Large intestine (tissue), 3 donors: ENCODE data around the gene CACNA1G. TPM values are rescaled to one million over a fixed set of nuclear protein-coding genes. Genes with fewer than 3 reads are reported as not detected.

Source experiments
- DNase-seq, 2 donors: peaks; one replicate each; pipeline versions ENCODE4 v3.0.0 to v3.0.0-alpha.2; 2013
- H3K27ac ChIP-seq: one replicate; pipeline ENCODE4 v1.5.1; 2013; ENCODE audit warnings: low read length
- H3K27me3 ChIP-seq: 2 replicates; pipeline ENCODE4 v1.6.1; 2013; ENCODE audit warnings: low read length; ENCODE audit not compliant: control insufficient read depth, insufficient read depth
- H3K36me3 ChIP-seq: 2 replicates; pipeline ENCODE4 v1.6.1; 2013; ENCODE audit warnings: low read length; ENCODE audit not compliant: control insufficient read depth, insufficient read depth
- H3K4me1 ChIP-seq: one replicate; pipeline ENCODE4 v1.6.1; 2013; ENCODE audit warnings: low read length; ENCODE audit not compliant: control insufficient read depth, insufficient read depth
- H3K4me3 ChIP-seq: one replicate; pipeline ENCODE4 v1.5.1; 2013; ENCODE audit warnings: low read length
- H3K9me3 ChIP-seq: one replicate; pipeline ENCODE4 v1.6.1; 2013; ENCODE audit warnings: mild to moderate bottlenecking, low read depth, low read length, moderate library complexity; ENCODE audit not compliant: control insufficient read depth
- WGBS: methylation state at CpG from one replicate; pipeline ENCODE4 v1.1.5; 2013; ENCODE audit warnings: low lambda C conversion rate; ENCODE audit not compliant: insufficient coverage; 5-methylcytosine and 5-hydroxymethylcytosine counted together
- polyA plus RNA-seq: library from polyadenylated mRNA; unstranded; fragments of 120-200 nt; gene quantifications from one replicate; pipeline ENCODE4 v1.2.1, GENCODE V29; 2013

The CACNA1G gene
- polyA plus RNA-seq, 1 donor, result 1.7 TPM

GRCh38 chr17:50611634-50612033, 51.1 kb downstream of the CACNA1G start:
- H3K9me3 ChIP-seq, result no peaks in the 10 kb centered on the region
- H3K4me1 ChIP-seq, result no peaks in the 10 kb centered on the region
- peaks cover 3% of the 10 kb centered on the region for H3K36me3 ChIP-seq
- H3K27me3 ChIP-seq, result no peaks in the 10 kb centered on the region
- H3K27ac ChIP-seq, result no peak overlapping the region
- WGBS, result no CpG with 5 or more reads among the region's 6 CpGs
- no peak for DNase-seq
- no peak overlapping the region for H3K4me3 ChIP-seq

DNA sequence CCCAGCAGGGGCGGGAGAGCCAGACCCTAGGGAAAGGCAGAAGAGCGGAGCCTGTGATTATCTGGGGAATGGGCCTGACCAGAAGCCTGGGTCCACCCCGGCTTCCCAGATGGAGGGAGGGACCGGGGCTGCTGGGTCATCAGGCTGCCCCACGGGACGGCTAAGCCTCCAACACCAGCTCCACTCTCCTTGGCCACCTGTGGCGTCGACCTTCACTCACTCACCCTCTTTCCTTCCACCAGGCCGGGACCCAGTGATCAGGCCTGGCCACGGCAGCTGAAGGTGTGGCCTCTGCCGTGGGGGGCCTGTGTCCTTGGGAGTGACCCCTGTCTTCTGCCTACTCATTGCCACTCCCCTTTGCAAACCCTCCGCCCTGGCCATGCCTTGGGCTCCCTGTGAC, 51.8 kb downstream of the CACNA1G start:
- no peaks in the 10 kb centered on the region for H3K9me3 ChIP-seq
- H3K4me3 ChIP-seq, result no peak overlapping the region
- H3K27me3 ChIP-seq, result no peaks in the 10 kb centered on the region
- H3K4me1 ChIP-seq, result no peaks in the 10 kb centered on the region
- no peak for DNase-seq
- peaks cover 3% of the 10 kb centered on the region for H3K36me3 ChIP-seq
- no peak overlapping the region for H3K27ac ChIP-seq
- WGBS, result no CpG with 5 or more reads among the region's 12 CpGs

- Histone ChIP-seq H3K4me3 (no peak overlapping the region), H3K9me3 (no peaks in the 10 kb centered on the region), H3K27ac (no peak overlapping the region), H3K4me1 (no peaks in the 10 kb centered on the region), H3K36me3 (no peaks in the 10 kb centered on the region), H3K27me3 (no peaks in the 10 kb centered on the region)
- WGBS, result no CpG with 5 or more reads among the region's 26 CpGs
- no peak for DNase-seq
Measured at GRCh38 chr17:50613007-50613992, 52.8 kb downstream of the CACNA1G start.

- no peaks in the 10 kb centered on the region for H3K27me3 ChIP-seq
- DNase-seq, result no peak
- no peaks in the 10 kb centered on the region for H3K36me3 ChIP-seq
- no peaks in the 10 kb centered on the region for H3K9me3 ChIP-seq
- no CpG with 5 or more reads among the region's 11 CpGs for WGBS
- H3K27ac ChIP-seq, result no peak overlapping the region
- H3K4me1 ChIP-seq, result no peaks in the 10 kb centered on the region
- H3K4me3 ChIP-seq, result no peak overlapping the region
Measured at GRCh38 chr17:50614471-50615051, 54.0 kb downstream of the CACNA1G start.

GRCh38 chr17:50615828-50616227, 55.3 kb downstream of the CACNA1G start:
- WGBS, result no CpG with 5 or more reads among the region's 7 CpGs
- H3K4me3 ChIP-seq, result no peak overlapping the region

DNA sequence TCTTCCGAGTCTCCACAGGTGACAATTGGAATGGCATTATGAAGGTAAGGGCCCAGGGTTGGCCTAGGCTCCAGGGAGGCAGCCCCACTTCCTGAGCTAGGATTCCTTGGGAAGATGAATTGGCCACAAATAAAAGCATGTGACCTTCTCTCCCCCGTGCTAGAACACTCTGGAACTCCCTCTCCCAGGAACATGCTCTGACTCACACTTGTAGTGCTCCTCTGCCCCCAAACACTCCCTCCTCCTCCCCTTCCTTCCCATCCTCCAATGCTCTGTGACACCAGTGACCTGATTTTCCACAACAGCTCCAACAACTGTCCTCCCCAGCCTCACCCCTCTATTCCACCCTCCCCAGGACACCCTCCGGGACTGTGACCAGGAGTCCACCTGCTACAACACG, 57.8 kb downstream of the CACNA1G start:
- Histone ChIP-seq H3K36me3 (no peaks in the 10 kb centered on the region), H3K27ac (no peak overlapping the region), H3K27me3 (peaks cover 2% of the 10 kb centered on the region), H3K9me3 (no peaks in the 10 kb centered on the region), H3K4me3 (no peak overlapping the region), H3K4me1 (no peaks in the 10 kb centered on the region)
- no peak for DNase-seq
- no CpG with 5 or more reads among the region's 4 CpGs for WGBS

More at GRCh38 chr17:50615828-50616227, 55.3 kb downstream of the CACNA1G start:
- Histone ChIP-seq H3K9me3 (no peaks in the 10 kb centered on the region), H3K27me3 (no peaks in the 10 kb centered on the region), H3K4me1 (no peaks in the 10 kb centered on the region), H3K36me3 (no peaks in the 10 kb centered on the region), H3K27ac (no peak overlapping the region)
- DNase-seq, result no peak

DNA sequence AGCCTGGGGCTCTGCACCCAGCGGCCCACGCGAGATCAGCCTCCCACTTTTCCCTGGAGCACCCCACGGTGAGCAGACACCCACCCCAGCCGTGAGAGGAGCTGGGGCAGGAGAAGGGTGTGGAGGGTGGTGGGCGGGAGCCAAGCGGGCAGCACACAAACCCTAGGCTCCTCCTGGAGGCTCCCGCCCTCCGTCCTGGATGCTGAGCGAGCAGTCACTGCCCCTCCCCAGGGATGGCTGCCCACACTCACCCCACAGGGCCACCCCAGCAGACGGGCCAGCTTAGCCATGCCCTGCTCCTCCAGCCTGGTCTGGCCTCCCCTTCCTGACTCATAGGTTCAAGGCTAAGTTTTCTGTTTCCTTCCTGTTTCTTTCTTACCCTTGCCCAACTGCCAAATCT, 58.4 kb downstream of the CACNA1G start:
- H3K27me3 ChIP-seq, result peaks cover 2% of the 10 kb centered on the region
- 57% methylated on average over 1 of the region's 11 CpGs for WGBS

GRCh38 chr17:50619489-50619888, 59.0 kb downstream of the CACNA1G start:
- H3K36me3 ChIP-seq, result no peaks in the 10 kb centered on the region
- DNase-seq, result no peak
- no peak overlapping the region for H3K27ac ChIP-seq
- no peak overlapping the region for H3K4me3 ChIP-seq
- WGBS, result no CpG with 5 or more reads among the region's 7 CpGs
- H3K27me3 ChIP-seq, result peaks cover 2% of the 10 kb centered on the region
- H3K4me1 ChIP-seq, result no peaks in the 10 kb centered on the region
- no peaks in the 10 kb centered on the region for H3K9me3 ChIP-seq

More for the DNA sequence above, 58.4 kb downstream of the CACNA1G start:
- Histone ChIP-seq H3K4me3 (no peak overlapping the region), H3K36me3 (no peaks in the 10 kb centered on the region), H3K9me3 (no peaks in the 10 kb centered on the region), H3K4me1 (no peaks in the 10 kb centered on the region), H3K27ac (no peak overlapping the region)
- DNase-seq, result no peak

DNA sequence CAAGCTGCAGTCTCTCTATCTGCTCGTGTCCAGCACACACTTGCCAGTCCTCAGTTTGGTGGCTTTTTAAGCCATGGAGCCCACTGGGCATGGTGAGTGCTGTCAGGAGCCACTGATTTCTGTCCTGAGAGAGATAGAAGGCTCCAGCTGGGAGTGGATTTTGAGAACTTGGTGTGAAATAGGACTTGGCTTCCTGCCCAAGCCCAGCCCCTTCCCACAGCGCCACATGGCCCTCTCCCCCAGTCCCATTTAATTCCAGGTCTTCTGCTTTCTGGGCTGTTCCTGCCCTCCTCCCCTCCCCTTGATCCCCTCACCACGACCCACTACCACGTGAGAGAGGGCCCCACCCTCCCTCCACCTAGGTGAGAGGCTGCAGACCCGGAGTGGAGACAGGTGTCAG, 59.7 kb downstream of the CACNA1G start:
- Histone ChIP-seq H3K27me3 (peaks cover 2% of the 10 kb centered on the region), H3K4me3 (no peak overlapping the region), H3K9me3 (no peaks in the 10 kb centered on the region), H3K36me3 (no peaks in the 10 kb centered on the region), H3K27ac (no peak overlapping the region), H3K4me1 (no peaks in the 10 kb centered on the region)
- WGBS, result no CpG with 5 or more reads among the region's 5 CpGs
- DNase-seq, result no peak

- H3K9me3 ChIP-seq, result no peaks in the 10 kb centered on the region
- no CpG with 5 or more reads among the region's 17 CpGs for WGBS
- H3K36me3 ChIP-seq, result no peaks in the 10 kb centered on the region
- no peak for DNase-seq
- H3K27me3 ChIP-seq, result peaks cover 2% of the 10 kb centered on the region
- peaks cover 1% of the 10 kb centered on the region for H3K4me1 ChIP-seq
- no peak overlapping the region for H3K27ac ChIP-seq
- no peak overlapping the region for H3K4me3 ChIP-seq
Measured at GRCh38 chr17:50620858-50621257, 60.3 kb downstream of the CACNA1G start.
